ENCODE results near the gene ZBTB44. TPM values are rescaled to one million over a fixed set of nuclear protein-coding genes. Genes with fewer than 3 reads are reported as not detected.

ZBTB44 gene
- total RNA-seq, 2 donors from 2014 or later: 25.4 to 32.9 TPM

- Histone ChIP-seq H3K36me3 (replicated peaks in 1 of 2; ENCODE audit: insufficient read depth in 1 of 2, low read depth in 2 of 2) (no peaks in the 10 kb centered on the region), H3K9me3 (no peaks in the 10 kb centered on the region), H3K27me3 (no peaks in the 10 kb centered on the region), H3K4me1 (no peaks in the 10 kb centered on the region), H3K27ac (no peak overlapping the region), H3K4me3 (no peak overlapping the region)
- intact Hi-C loops (cut with DNase I): no loop called here
- TF ChIP-seq, protein P1, sequence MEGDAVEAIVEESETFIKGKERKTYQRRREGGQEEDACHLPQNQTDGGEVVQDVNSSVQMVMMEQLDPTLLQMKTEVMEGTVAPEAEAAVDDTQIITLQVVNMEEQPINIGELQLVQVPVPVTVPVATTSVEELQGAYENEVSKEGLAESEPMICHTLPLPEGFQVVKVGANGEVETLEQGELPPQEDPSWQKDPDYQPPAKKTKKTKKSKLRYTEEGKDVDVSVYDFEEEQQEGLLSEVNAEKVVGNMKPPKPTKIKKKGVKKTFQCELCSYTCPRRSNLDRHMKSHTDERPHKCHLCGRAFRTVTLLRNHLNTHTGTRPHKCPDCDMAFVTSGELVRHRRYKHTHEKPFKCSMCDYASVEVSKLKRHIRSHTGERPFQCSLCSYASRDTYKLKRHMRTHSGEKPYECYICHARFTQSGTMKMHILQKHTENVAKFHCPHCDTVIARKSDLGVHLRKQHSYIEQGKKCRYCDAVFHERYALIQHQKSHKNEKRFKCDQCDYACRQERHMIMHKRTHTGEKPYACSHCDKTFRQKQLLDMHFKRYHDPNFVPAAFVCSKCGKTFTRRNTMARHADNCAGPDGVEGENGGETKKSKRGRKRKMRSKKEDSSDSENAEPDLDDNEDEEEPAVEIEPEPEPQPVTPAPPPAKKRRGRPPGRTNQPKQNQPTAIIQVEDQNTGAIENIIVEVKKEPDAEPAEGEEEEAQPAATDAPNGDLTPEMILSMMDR (IDR thresholded peaks at IDR 0.05): no peak
- TF ChIP-seq POLR2A (IDR thresholded peaks at IDR 0.05): no peak
- WGBS, 2 donors: 82 to 93% methylated on average over 3 of the region's 3 CpGs
- no peak for DNase-seq
- ATAC-seq: no peak
Observed at GRCh38 chr11:130328420-130328819, 13.7 kb upstream of the ZBTB44 start.

GRCh38 chr11:130327716-130328115, 13.0 kb upstream of the ZBTB44 start:
- Histone ChIP-seq H3K4me3 (no peak overlapping the region), H3K4me1 (no peaks in the 10 kb centered on the region), H3K36me3 (replicated peaks in 1 of 2; ENCODE audit: insufficient read depth in 1 of 2, low read depth in 2 of 2) (no peaks in the 10 kb centered on the region), H3K9me3 (no peaks in the 10 kb centered on the region), H3K27ac (no peak overlapping the region), H3K27me3 (no peaks in the 10 kb centered on the region)
- TF ChIP-seq, protein P1 (IDR thresholded peaks at IDR 0.05): no peak
- TF ChIP-seq POLR2A (IDR thresholded peaks at IDR 0.05): no peak
- DNase-seq (no peak), ATAC-seq (no peak)
- WGBS, 2 donors: 95 to 99% methylated on average over 6 of the region's 6 CpGs
- intact Hi-C loops (cut with DNase I): no loop called here

- Histone ChIP-seq H3K9me3 (no peaks in the 10 kb centered on the region), H3K27ac (no peak overlapping the region), H3K4me3 (no peak overlapping the region), H3K36me3 (replicated peaks in 1 of 2; ENCODE audit: insufficient read depth in 1 of 2, low read depth in 2 of 2) (no peaks in the 10 kb centered on the region), H3K4me1 (no peaks in the 10 kb centered on the region), H3K27me3 (no peaks in the 10 kb centered on the region)
- no peak for DNase-seq
- no peak for ATAC-seq
- TF ChIP-seq, protein P1 (IDR thresholded peaks at IDR 0.05): no peak
- TF ChIP-seq POLR2A (IDR thresholded peaks at IDR 0.05): no peak
- 84 to 86% methylated on average over 3 of the region's 3 CpGs for WGBS, 2 donors
- intact Hi-C loops (cut with DNase I): no loop called here
Observed at GRCh38 chr11:130325691-130326090, 11.0 kb upstream of the ZBTB44 start.

DNA sequence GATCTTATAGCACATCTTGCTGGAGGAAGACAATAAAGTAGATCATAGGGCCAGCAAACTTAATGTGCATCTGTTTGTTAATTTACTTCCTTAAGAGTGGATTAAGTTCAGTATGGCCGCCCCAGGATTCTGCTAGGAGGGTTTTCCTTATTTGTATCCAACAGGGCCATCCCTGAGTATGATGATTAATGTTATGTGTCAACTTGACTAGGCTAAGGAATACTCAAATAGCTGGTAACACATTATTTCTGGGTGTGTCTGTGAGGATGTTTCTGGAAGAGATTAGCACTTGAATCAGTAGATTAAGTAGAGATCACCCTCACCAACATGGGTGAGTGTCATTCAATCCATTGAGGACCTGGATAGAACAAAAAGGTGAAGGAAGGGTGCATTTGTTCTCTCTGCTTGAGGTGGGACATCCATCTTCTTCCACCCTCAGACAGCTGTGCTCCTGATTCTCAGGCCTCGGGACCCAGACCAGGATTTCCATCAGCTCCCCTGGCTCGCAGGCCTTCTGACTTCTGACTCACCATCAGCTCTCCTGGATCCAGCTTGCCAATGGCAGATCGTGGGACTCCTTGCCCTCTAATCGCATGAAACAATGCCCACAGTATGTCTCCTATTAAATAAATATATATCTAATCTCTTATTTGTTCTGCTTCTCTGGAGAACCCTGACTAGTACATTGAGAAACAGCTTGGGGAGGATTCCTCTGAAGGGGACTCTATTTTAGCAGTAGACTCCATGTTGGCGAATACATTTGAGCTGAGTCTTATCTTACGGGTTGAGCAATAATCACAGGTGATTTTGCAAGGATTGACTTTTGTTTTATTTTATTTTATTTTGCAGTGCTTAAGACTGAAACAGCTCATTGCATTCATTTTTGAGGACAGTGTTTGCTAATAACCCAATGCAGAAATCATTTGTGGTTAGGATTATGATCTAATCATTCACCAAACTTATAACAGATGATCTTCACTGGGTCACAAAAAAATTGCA, 9.0 kb upstream of the ZBTB44 start:
- Histone ChIP-seq H3K36me3 (replicated peaks in 1 of 2; ENCODE audit: insufficient read depth in 1 of 2, low read depth in 2 of 2) (no peaks in the 10 kb centered on the region), H3K4me3 (no peak overlapping the region), H3K9me3 (no peaks in the 10 kb centered on the region), H3K27me3 (no peaks in the 10 kb centered on the region), H3K27ac (no peak overlapping the region), H3K4me1 (peaks cover 3% of the 10 kb centered on the region)
- no peak for TF ChIP-seq POLR2A (IDR thresholded peaks at IDR 0.05)
- TF ChIP-seq, protein P1 (IDR thresholded peaks at IDR 0.05): no peak
- intact Hi-C loops (cut with DNase I): no loop called here
- no peak for ATAC-seq
- 83 to 88% methylated on average over 7 of the region's 7 CpGs for WGBS, 2 donors
- DNase-seq: no peak

Data from body of pancreas (tissue), 4 donors.